ENCODE data around the gene LRRC7. TPM values are rescaled to one million over a fixed set of nuclear protein-coding genes. Genes with fewer than 3 reads are reported as not detected.

Gene LRRC7
- total RNA-seq, 3 donors from 2014 or later, result not detected

GRCh38 chr1:70048336-70049094 is 480.8 kb downstream of the LRRC7 start:
- no peak for DNase-seq (ENCODE audit: low spot score in 2 of 2)
- Histone ChIP-seq H3K4me1 (no peaks in the 10 kb centered on the region), H3K27me3 (no peaks in the 10 kb centered on the region), H3K9me3 (no peaks in the 10 kb centered on the region), H3K36me3 (no peaks in the 10 kb centered on the region), H3K4me3 (no peak overlapping the region), H3K27ac (no peak overlapping the region)
- intact Hi-C loops (cut with DNase I; ENCODE audit: low total_unique reads), result no loop called here
- no peak for TF ChIP-seq POLR2A (IDR thresholded peaks at IDR 0.05)
- TF ChIP-seq CTCF (IDR thresholded peaks at IDR 0.05), result no peak

GRCh38 chr1:70051926-70052325 is 484.2 kb downstream of the LRRC7 start:
- Histone ChIP-seq H3K4me3 (no peak overlapping the region), H3K27ac (no peak overlapping the region), H3K4me1 (no peaks in the 10 kb centered on the region), H3K9me3 (no peaks in the 10 kb centered on the region), H3K27me3 (no peaks in the 10 kb centered on the region), H3K36me3 (no peaks in the 10 kb centered on the region)
- DNase-seq (ENCODE audit: low spot score in 2 of 2), result no peak
- TF ChIP-seq POLR2A (IDR thresholded peaks at IDR 0.05) (no peak), POLR2AphosphoS5 (IDR thresholded peaks at IDR 0.05) (no peak), CTCF (IDR thresholded peaks at IDR 0.05) (no peak)
- intact Hi-C loops (cut with DNase I; ENCODE audit: low total_unique reads), result no loop called here

GRCh38 chr1:70057500-70057899 is 489.8 kb downstream of the LRRC7 start:
- TF ChIP-seq POLR2A (IDR thresholded peaks at IDR 0.05), result no peak
- TF ChIP-seq POLR2AphosphoS5 (IDR thresholded peaks at IDR 0.05), result no peak
- no peak for TF ChIP-seq CTCF (IDR thresholded peaks at IDR 0.05)
- no peak for DNase-seq (ENCODE audit: low spot score in 2 of 2)
- no peaks in the 10 kb centered on the region for H3K4me1 ChIP-seq
- no peaks in the 10 kb centered on the region for H3K27me3 ChIP-seq
- intact Hi-C loops (cut with DNase I; ENCODE audit: low total_unique reads), result no loop called here
- H3K9me3 ChIP-seq, result no peaks in the 10 kb centered on the region
- no peaks in the 10 kb centered on the region for H3K36me3 ChIP-seq
- H3K4me3 ChIP-seq, result no peak overlapping the region
- H3K27ac ChIP-seq, result no peak overlapping the region

- Histone ChIP-seq H3K4me3 (no peak overlapping the region), H3K27ac (no peak overlapping the region), H3K36me3 (no peaks in the 10 kb centered on the region), H3K9me3 (no peaks in the 10 kb centered on the region), H3K4me1 (no peaks in the 10 kb centered on the region), H3K27me3 (no peaks in the 10 kb centered on the region)
- TF ChIP-seq POLR2A (IDR thresholded peaks at IDR 0.05), result no peak
- no peak for TF ChIP-seq CTCF (IDR thresholded peaks at IDR 0.05)
- TF ChIP-seq POLR2AphosphoS5 (IDR thresholded peaks at IDR 0.05), result no peak
- intact Hi-C loops (cut with DNase I; ENCODE audit: low total_unique reads), result no loop called here
- no peak for DNase-seq (ENCODE audit: low spot score in 2 of 2)
Measured at GRCh38 chr1:70061231-70061630, 493.5 kb downstream of the LRRC7 start.

GRCh38 chr1:70063861-70064260 is 496.1 kb downstream of the LRRC7 start:
- intact Hi-C loops (cut with DNase I; ENCODE audit: low total_unique reads), result no loop called here
- Histone ChIP-seq H3K4me3 (no peak overlapping the region), H3K36me3 (no peaks in the 10 kb centered on the region), H3K9me3 (no peaks in the 10 kb centered on the region), H3K27ac (no peak overlapping the region), H3K4me1 (no peaks in the 10 kb centered on the region), H3K27me3 (no peaks in the 10 kb centered on the region)
- TF ChIP-seq POLR2AphosphoS5 (IDR thresholded peaks at IDR 0.05) (no peak), POLR2A (IDR thresholded peaks at IDR 0.05) (no peak), CTCF (IDR thresholded peaks at IDR 0.05) (no peak)
- no peak for DNase-seq (ENCODE audit: low spot score in 2 of 2)

Measured in breast epithelium (tissue), 4 donors.